Liver (tissue), 3 donors: ENCODE data around the gene SEC22B.
"Not testable (repeated sequence)": the region's sequence is repeated elsewhere in the genome, so short reads cannot be mapped to it uniquely, and the experiment has no call there.

Experiments
- GABPA ChIP-seq, 2 donors: IDR thresholded peaks in 1 of 2; conservative IDR thresholded peaks in 1 of 2; 2 replicates each; pipeline ENCODE4 v1.6.1; 2016; ENCODE audit warnings: antibody characterized with exemption in 2 of 2, mild to moderate bottlenecking in 1 of 2, moderate library complexity in 1 of 2
- JUND ChIP-seq, 2 donors: IDR thresholded peaks; 2 replicates each; pipeline ENCODE4 v1.6.1; 2016; ENCODE audit warnings: antibody characterized with exemption in 2 of 2
- MAX ChIP-seq: IDR thresholded peaks from 2 replicates; pipeline ENCODE4 v1.6.1; 2016; ENCODE audit warnings: antibody characterized with exemption
- REST ChIP-seq: IDR thresholded peaks from 2 replicates; pipeline ENCODE4 v1.6.1; 2016; ENCODE audit warnings: antibody characterized with exemption, mild to moderate bottlenecking
- RXRA ChIP-seq, 2 donors: IDR thresholded peaks; 2 replicates each; pipeline ENCODE4 v1.6.1; 2017 to 2018; ENCODE audit warnings: antibody characterized with exemption in 2 of 2, mild to moderate bottlenecking in 1 of 2
- TF ChIP-seq, protein P1 (sequence below): fragments of 150-350 bp; IDR thresholded peaks from 2 replicates; pipeline ENCODE4 v1.5.1; 2017; ENCODE audit warnings: improper control_type of control experiment, low read depth, low read length; ENCODE audit not compliant: missing input control
- TF ChIP-seq, protein P2 (sequence below): IDR thresholded peaks from 2 replicates; pipeline ENCODE4 v1.6.1; 2016; ENCODE audit warnings: antibody characterized with exemption
- donor health status: healthy.
- donor health status: healthy.

DNA sequence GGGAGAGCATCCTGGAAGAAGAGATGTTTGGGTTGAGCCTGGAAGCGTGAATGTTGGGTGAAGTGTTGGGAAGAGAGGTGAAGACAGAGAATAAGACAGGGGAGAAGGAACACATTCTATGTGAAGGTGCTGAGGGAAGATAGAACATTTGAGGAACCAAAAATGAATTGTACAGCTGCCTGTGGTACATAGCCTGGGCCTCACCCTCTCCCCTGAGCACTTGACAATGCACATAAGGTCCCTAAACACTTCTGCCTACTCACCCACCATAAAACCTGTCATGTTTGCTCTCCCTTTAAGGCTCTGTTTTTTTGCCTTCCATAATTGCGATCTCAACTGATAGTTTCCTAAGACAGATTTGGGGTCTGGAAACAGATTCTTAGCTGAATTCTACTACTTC, 65.3 kb downstream of the SEC22B start:
- not testable (repeated sequence) for TF ChIP-seq RXRA (IDR thresholded peaks at IDR 0.05); MAX; GABPA (IDR thresholded peaks at IDR 0.05 in 1 of 2, conservative IDR thresholded peaks at IDR 0.05 in 1 of 2); REST; JUND (IDR thresholded peaks at IDR 0.05)
- TF ChIP-seq, protein P1, sequence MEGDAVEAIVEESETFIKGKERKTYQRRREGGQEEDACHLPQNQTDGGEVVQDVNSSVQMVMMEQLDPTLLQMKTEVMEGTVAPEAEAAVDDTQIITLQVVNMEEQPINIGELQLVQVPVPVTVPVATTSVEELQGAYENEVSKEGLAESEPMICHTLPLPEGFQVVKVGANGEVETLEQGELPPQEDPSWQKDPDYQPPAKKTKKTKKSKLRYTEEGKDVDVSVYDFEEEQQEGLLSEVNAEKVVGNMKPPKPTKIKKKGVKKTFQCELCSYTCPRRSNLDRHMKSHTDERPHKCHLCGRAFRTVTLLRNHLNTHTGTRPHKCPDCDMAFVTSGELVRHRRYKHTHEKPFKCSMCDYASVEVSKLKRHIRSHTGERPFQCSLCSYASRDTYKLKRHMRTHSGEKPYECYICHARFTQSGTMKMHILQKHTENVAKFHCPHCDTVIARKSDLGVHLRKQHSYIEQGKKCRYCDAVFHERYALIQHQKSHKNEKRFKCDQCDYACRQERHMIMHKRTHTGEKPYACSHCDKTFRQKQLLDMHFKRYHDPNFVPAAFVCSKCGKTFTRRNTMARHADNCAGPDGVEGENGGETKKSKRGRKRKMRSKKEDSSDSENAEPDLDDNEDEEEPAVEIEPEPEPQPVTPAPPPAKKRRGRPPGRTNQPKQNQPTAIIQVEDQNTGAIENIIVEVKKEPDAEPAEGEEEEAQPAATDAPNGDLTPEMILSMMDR: not testable (repeated sequence)
- TF ChIP-seq, protein P2, sequence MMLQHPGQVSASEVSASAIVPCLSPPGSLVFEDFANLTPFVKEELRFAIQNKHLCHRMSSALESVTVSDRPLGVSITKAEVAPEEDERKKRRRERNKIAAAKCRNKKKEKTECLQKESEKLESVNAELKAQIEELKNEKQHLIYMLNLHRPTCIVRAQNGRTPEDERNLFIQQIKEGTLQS: not testable (repeated sequence)
